GM19455 (cell line): ENCODE results near the gene CERCAM.
A peak's percentile ranks its signal among the peaks of the same experiment; 100 is the strongest.

Source experiments
- ATAC-seq: cut with Tn5 transposase; IDR thresholded peaks from one replicate; pipeline ENCODE4 v1.9.1; 2021; ENCODE audit not compliant: unreplicated experiment

CERCAM gene

DNA sequence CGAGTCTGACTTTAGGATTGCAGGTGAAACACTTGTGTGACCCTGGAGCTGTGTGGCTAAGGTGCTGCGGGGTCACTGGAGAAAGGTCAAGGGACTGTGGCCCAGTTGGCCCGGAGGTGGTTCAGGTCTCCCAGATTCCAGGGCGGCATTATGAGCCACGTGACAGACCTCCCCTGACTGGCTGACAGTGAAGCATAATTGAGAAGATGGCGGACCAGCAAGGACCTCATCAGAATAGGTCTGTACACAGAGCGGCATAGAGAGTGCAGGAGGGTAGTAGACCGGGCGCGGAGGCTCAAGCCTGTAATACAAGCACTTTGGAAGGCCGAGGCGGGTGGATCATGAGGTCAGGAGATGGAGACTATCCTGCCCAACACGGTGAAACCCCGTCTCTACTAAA, 34.3 kb downstream of the CERCAM start:
- ATAC-seq, result no peak

DNA sequence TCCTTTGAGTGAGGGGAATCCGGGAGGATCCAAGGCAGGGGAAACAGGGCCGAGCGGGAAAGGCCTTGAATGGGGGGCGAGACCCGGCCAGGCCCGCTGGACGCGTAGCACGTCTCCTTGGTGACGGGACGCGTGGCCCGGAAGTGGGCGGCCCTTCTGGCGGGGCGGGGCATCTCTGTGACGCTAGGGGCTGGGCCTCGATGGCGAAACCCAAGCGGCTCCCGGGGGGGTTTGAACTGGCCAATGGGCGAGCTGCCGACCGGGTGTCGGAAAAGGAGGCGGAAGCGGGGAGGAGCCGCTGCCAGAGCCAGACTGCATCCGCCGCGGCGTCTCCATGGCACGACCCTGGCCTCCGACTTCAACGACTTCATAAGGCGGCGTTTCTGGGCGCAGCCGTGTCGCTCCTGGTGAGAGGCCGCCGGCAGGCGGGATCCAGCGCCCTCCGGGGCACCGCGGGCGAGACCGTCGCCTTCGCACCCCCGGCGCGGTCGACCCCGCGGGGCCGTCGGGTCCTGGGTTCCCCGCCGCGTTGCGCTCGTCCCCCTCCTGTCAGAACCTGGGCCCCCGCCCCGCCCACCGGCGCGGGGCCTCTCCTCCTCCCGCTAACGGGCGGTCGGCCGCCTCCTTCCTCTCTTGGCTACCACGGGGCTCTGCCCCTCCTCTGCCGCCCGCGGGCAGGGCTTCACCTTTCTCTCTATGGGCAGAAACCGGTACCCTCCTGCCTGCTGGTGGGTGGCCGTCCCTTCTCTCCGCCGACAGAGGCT, 35.4 kb downstream of the CERCAM start, which contains the start of gene ODF2:
Gene ODF2 (plus strand): TSS at position 158 of the 764 bp plus-strand sequence. CDS start 86 bp downstream, at position 244.
- peak; percentile 80 for ATAC-seq

DNA sequence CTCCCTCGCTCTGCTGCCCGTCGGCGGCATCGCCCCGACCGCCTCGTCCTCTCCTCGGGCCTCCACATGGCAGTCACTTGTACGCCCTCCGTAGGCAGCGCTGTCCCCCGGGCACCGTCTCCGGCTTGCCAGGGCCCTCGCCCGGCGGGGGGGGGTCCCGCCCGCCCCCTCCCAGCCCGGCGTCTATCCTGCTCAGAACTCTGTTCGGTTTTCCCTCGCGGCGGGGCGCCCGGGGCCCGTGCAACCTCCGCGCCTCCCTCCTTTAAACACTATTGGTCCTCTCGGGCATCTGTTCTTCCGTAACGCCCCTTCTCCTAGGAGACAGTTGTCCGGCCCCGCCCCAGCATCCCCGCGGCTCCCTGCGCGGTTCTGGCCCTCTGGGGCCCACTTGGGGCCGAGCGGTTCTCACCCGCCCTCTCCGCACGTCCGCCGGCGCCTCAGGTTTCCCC, 36.0 kb downstream of the CERCAM start:
- ATAC-seq, result peak; percentile 67

DNA sequence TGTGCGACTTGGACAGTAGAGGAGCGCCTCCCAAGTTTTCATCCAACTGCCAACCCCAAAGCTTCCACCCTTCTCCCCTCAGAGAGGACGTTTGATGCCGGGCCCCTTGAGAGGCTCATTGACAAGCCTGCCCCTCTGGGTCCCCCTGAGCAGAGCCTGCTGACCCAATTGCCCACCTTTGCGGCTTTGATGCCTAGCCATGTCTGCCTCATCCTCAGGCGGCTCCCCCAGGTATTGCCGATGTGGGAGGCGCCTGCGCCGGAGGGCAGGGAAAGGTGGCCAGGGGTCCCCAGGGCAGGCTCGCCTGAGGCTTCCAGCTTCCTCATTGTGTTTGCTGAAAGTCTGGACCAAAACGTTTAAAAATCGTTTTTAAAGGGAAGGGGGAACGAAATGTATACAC, 36.5 kb downstream of the CERCAM start:
- ATAC-seq, result no peak

DNA sequence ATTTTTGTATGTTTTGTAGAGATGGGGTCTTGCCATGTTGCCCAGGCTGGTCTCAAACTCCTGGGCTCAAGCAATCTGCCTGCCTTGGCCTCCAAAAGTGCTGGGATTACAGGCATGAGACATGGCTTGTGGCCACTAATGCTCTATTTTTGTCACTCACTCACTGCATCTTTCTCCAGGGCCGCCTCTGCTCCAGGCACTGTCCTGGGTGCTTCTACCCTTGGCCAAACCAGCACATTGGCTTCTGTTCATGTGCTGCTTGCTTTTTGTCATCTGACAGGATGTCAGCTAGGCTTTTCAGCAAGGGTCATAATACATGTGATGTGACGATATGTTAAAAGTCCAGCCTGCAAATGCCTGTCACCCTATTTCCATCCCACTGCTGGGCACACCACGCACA, 38.4 kb downstream of the CERCAM start:
- ATAC-seq, result no peak

DNA sequence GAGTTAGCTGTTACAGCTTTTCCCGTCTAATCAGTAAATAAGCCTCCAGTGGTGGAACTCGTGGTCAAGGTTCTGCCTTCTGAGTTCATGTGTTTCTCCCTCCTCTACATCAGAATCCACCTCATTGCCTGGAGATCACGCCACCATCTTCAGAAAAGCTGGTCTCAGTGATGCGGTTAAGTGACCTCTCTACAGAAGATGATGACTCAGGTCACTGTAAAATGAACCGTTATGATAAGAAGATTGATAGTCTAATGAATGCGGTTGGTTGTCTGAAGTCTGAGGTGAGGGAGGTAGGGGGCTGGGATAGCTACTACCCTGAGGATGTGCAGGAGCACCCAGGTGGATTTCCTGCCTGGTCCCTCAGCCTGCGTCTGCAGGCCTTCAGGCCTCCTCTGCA, 48.4 kb downstream of the CERCAM start:
- ATAC-seq, result no peak

DNA sequence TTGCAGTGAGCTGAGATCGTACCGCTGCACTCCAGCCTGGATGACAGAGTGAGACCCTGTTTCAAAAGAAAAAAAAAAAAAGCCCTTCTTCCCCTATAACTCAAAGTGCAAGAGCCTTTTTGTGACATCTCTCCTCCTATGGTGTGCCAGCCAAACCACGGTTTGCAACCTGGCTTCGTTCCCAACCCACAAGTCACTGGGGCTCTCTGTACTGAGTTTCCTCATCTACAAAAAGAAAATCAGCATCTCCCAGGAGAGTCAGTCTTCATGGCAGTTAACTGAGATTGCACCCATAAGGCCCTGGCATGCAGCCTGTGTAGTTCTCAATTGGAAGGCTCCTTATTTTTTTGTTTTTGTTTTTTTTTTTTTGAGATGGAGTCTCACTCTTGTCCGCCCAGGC, 49.9 kb downstream of the CERCAM start:
- no peak for ATAC-seq

DNA sequence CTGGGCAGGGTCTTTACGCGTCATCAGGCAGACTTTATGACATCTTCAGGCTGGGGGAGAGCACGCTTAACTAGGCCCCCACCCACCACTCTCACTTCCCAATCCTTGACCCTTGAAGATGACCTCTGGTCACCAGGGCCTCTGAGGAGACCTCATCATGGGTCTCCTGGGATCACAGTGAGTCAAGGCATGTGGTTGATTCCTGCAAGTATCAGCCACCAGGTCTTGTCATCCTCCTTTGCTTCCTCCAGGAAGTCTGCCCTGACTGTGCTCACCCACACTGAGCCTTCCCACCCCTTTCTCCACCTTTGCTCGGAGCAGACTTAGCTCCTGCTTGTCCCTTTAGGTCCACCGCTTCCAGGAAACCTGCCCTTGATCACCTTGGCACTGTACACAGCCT, 52.4 kb downstream of the CERCAM start:
- ATAC-seq, result no peak

DNA sequence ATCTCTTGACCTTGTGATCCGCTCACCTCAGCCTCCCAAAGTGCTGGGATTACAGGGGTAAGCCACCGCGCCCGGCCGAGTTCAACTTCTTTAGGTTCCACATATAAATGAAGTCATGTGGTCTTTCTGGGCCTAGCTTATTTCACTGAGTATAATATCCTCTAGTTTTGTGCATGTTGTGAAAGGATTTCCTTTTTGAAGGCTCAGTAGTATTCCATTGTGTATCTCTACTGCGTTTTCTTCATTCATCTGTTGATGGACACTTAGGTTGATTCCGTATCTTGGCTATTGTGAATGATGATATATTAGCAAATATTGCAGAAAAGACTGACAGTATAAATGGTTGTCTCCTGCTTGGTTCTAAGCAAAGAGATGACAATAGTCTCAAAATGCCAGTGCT, 55.2 kb downstream of the CERCAM start:
- no peak for ATAC-seq

DNA sequence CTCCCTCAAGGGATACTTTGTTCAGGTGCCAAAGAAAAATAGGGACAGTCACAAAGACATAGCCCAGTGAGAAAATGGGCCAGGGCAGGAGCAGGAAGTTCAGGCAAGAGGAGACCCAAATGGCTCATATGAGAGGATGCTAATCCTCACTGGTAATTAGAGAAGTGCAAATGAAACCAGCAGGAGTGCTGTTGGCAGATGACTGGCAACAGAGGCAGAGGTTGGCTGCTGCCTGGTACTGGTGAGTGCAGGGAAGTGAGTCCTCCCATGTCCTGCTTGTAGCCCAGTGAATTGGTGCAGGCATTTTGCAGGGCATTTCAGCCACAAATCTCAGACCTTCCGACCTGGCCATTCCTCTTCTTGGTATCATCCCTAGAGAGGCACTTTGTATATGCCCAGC, 58.6 kb downstream of the CERCAM start:
- no peak for ATAC-seq

DNA sequence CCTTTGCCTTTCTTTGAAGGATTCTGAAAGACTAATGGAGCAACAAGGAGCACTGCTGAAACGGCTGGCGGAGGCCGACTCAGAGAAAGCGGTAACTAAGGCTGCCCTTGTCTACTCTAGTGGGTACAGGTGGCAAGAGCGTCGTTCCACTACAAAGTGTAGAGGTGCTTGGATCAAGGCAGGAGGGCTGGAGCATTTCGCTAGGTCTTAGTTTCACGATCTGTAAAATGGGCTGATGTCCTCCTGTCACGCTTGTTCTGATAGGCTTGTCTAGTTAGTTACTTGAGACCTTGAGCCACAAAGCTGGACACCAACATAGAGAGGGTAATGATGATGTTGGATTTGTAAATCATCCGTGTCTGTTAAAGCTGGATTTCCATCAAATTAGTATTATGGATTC, 60.9 kb downstream of the CERCAM start:
- ATAC-seq, result no peak

DNA sequence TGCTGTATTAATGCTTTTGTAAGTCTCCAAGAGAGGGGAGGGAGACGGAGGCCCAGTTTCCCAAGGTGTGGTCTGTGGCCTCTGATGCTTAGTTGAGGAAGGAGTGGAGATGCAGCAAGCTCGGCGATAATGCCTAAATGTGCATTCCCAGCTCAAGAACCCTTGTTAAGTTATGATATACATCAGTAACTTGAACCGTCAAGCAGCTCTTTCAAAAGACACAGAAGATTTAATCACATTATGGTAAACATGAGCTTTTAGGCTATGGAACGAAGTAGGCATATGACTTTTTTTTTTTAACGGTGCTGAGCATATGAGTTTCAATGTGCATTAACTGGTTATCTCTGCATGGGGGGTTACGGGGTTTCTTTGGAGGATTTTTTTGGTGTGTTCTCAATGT, 61.5 kb downstream of the CERCAM start:
- no peak for ATAC-seq

DNA sequence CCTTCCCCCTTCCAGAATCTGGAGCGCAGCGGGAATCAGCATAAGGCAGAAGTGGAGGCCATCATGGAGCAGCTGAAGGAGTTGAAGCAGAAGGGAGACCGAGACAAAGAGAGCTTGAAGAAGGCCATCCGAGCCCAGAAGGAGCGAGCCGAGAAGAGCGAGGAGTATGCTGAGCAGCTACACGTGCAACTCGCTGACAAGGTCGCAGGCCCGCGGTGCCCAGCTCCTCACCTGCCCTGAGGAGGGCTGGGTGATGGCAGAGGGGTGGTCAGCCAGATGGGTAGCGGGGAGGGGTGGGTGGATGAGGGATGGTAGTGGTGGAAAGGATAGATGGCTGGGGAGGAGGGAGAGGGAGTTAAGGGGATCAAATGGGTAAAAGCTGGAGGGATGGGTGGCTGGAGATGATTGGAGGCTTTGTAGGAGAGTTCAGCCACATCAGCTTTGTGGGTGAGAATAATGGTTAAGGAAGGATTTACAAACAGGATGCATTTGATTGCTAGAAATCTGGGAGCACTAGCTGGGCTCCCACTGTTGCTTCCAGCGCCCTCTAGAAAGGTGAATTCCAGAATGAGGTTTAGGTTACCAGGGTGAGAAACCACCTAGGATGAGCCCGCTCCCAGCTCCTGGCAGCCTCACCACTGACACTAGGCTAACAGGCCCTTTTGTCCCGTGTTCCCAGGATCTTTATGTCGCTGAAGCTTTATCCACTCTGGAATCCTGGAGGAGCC, 64.2 kb downstream of the CERCAM start:
- ATAC-seq, result no peak

DNA sequence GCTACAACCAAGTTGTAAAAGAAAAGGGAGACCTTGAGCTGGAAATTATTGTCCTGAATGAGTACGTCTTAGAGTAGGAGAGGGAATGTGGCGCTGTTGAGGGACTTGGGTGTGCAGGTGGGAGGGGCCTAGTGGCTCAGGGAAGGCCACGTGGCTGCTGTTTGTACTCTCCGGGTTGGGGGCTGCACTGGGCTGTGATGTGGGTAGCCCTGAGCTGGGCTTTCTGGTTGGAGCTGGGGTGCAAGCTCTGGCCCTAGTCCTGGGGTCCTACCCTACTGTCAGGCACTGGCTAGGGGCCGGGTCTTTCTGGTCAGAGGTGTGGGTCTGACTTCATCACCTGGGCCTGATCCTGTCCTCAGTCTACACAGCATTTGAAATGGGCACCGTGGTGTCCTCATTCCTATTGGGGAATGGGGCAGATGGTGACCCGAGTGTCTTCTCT, 64.8 kb downstream of the CERCAM start:
- no peak for ATAC-seq

DNA sequence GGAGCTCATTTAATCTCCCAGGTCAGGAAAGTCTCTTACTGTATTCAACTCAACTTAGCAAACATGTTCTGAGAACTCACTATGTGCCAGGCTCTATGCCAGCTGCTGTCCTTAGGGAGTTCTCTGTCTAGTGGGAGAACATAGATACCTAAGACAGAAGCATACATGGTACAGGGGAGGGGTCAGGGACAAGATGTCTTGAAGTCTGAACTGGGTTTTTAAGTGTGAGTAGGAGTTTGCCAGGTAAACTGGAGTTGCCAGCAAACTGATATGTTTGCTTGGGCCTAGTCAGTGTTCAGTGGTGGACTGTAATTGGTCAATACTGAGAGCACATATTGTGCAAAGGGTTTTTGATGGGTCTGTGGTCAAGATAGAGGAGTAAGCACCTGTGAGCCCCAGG, 65.5 kb downstream of the CERCAM start:
- ATAC-seq, result no peak
